Measurements from ENCODE around the gene LIN37. TPM values are rescaled to one million over a fixed set of nuclear protein-coding genes. Genes with fewer than 3 reads are reported as not detected.

Gene LIN37
- total and polyA plus RNA-seq, 7 donors, result 8.4 to 19.1 (median 13.6) TPM

GRCh38 chr19:35738021-35738886 lies 10.1 kb upstream of the LIN37 start:
- no peak overlapping the region for H3K4me3 ChIP-seq
- peak overlapping the region in 1 of 4 donors; percentile 91 for H3K27ac ChIP-seq
- no peak for DNase-seq
- no peaks in the 10 kb centered on the region for H3K27me3 ChIP-seq
- WGBS, 2 donors, result 93 to 94% methylated on average over 37 of the region's 37 CpGs
- H3K4me1 ChIP-seq, result peaks cover 0 to 27% (median 20%) of the 10 kb centered on the region in 4 donors
- intact Hi-C loops (cut with DNase I), result no loop called here
- peaks cover 20 to 66% (median 31%) of the 10 kb centered on the region in 4 donors for H3K36me3 ChIP-seq
- H3K9me3 ChIP-seq, result no peaks in the 10 kb centered on the region
- TF ChIP-seq CTCF (IDR thresholded peaks at IDR 0.05) (no peak), POLR2A (IDR thresholded peaks at IDR 0.05) (no peak), EP300 (IDR thresholded peaks at IDR 0.05) (no peak), POLR2AphosphoS5 (IDR thresholded peaks at IDR 0.05) (no peak)

GRCh38 chr19:35738887-35739229 lies 9.5 kb upstream of the LIN37 start:
- DNase-seq, result no peak
- WGBS, 2 donors, result 88 to 90% methylated on average over 2 of the region's 2 CpGs
- peaks cover 23 to 60% (median 29%) of the 10 kb centered on the region in 4 donors for H3K36me3 ChIP-seq

GRCh38 chr19:35739275-35740107 lies 8.9 kb upstream of the LIN37 start:
- Histone ChIP-seq H3K27me3 (no peaks in the 10 kb centered on the region), H3K4me1 (peaks cover 0 to 36% (median 28%) of the 10 kb centered on the region in 4 donors), H3K4me3 (peak overlapping the region; percentile 34 to 69 (median 51)), H3K9me3 (no peaks in the 10 kb centered on the region), H3K27ac (peak overlapping the region; percentile 84 to 91 (median 87)), H3K36me3 (peaks cover 23 to 54% (median 29%) of the 10 kb centered on the region in 4 donors)
- intact Hi-C loops (cut with DNase I), result loop anchor here (1.0 to 2.0 kb wide), 2 partner anchors 21 to 192 kb away; partner anchors contain the start of gene KMT2B
- WGBS, 2 donors, result 77 to 82% methylated on average over 29 of the region's 29 CpGs
- no peak for TF ChIP-seq EP300 (IDR thresholded peaks at IDR 0.05)
- no peak for TF ChIP-seq CTCF (IDR thresholded peaks at IDR 0.05)
- no peak for TF ChIP-seq POLR2A (IDR thresholded peaks at IDR 0.05)
- no peak for TF ChIP-seq POLR2AphosphoS5 (IDR thresholded peaks at IDR 0.05)
- DNase-seq, result no peak

More at GRCh38 chr19:35738887-35739229, 9.5 kb upstream of the LIN37 start:
- Histone ChIP-seq H3K4me1 (peaks cover 0 to 30% (median 21%) of the 10 kb centered on the region in 4 donors), H3K9me3 (no peaks in the 10 kb centered on the region), H3K27me3 (no peaks in the 10 kb centered on the region), H3K27ac (peak overlapping the region in 1 of 4 donors; percentile 91), H3K4me3 (no peak overlapping the region)
- no peak for TF ChIP-seq POLR2AphosphoS5 (IDR thresholded peaks at IDR 0.05)
- TF ChIP-seq CTCF (IDR thresholded peaks at IDR 0.05), result no peak
- TF ChIP-seq POLR2A (IDR thresholded peaks at IDR 0.05), result no peak
- TF ChIP-seq EP300 (IDR thresholded peaks at IDR 0.05), result no peak
- intact Hi-C loops (cut with DNase I), result no loop called here

- Histone ChIP-seq H3K27ac (peak overlapping the region; percentile 84 to 91 (median 87)), H3K27me3 (no peaks in the 10 kb centered on the region), H3K36me3 (peaks cover 21 to 48% (median 27%) of the 10 kb centered on the region in 4 donors), H3K4me1 (peaks cover 0 to 38% (median 30%) of the 10 kb centered on the region in 4 donors), H3K9me3 (no peaks in the 10 kb centered on the region), H3K4me3 (peak overlapping the region; percentile 34 to 69 (median 51))
- WGBS, 2 donors, result 3 to 4% methylated on average over 16 of the region's 16 CpGs
- intact Hi-C loops (cut with DNase I), result loop anchor here (1.0 to 2.0 kb wide), 2 partner anchors 21 to 191 kb away; partner anchors contain the start of gene KMT2B
- no peak for DNase-seq
- TF ChIP-seq EP300 (IDR thresholded peaks at IDR 0.05) (no peak), POLR2AphosphoS5 (IDR thresholded peaks at IDR 0.05) (no peak), CTCF (IDR thresholded peaks at IDR 0.05) (no peak), POLR2A (IDR thresholded peaks at IDR 0.05) (no peak)
Measured at GRCh38 chr19:35740108-35740422, 8.3 kb upstream of the LIN37 start.
